ENCODE results near the gene OR2C1. TPM values are rescaled to one million over a fixed set of nuclear protein-coding genes. Genes with fewer than 3 reads are reported as not detected.

The OR2C1 gene
- polyA plus RNA-seq, result 0.14 to 0.15 TPM (median 0.14 TPM) in 3 replicates
- polyA plus RNA-seq (2011; ENCODE audit: low read depth), result not detected
- 0.14 TPM in 1 of 2 replicates, not detected in the other for polyA plus RNA-seq (2011; cell fraction: cytosol; rRNA removed)
- polyA plus RNA-seq (2011; cell fraction: nucleus; rRNA removed), result 0.34 and 0.45 TPM in 2 replicates
- polyA plus RNA-seq (2012; ENCODE audit: low replicate concordance), result 0.10 TPM in 1 of 2 replicates, not detected in the other
- 0.43 TPM in 1 of 3 replicates, not detected in the others for polyA minus RNA-seq
- polyA minus RNA-seq (2011; cell fraction: cytosol; rRNA and poly(A)+ RNA removed), result not detected
- polyA minus RNA-seq (2011; cell fraction: nucleus; rRNA and poly(A)+ RNA removed), result 0.63 and 0.85 TPM in 2 replicates

DNA sequence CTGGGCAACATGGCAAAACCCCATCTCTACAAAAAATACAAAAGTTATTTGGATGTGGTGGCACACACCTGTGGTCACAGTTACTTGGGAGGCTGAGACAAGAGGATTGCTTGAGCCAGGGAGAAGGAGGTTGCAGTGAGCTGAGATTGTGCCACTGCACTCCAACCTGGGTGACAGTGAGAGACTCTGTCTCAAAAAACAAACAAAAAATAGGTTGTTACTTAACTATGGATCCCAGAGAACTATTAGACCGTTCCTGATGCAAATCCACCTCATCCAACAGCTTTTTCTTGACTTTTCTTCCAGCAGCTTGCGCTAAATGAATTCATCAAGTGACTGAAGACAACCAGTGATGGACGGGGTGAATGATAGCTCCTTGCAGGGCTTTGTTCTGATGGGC, at the start of gene OR2C1:
Gene OR2C1 (plus strand): TSS at position 301 of the 400 bp plus-strand sequence. CDS start 52 bp downstream, at position 353.
- no peaks in the 10 kb centered on the region for H3K4me1 ChIP-seq (ENCODE audit: control insufficient read depth, extremely low read depth, insufficient read depth, low read length)
- no peaks in the 10 kb centered on the region for H3K79me2 ChIP-seq (ENCODE audit: control insufficient read depth, insufficient read depth, low read length)
- TF ChIP-seq, protein P1, sequence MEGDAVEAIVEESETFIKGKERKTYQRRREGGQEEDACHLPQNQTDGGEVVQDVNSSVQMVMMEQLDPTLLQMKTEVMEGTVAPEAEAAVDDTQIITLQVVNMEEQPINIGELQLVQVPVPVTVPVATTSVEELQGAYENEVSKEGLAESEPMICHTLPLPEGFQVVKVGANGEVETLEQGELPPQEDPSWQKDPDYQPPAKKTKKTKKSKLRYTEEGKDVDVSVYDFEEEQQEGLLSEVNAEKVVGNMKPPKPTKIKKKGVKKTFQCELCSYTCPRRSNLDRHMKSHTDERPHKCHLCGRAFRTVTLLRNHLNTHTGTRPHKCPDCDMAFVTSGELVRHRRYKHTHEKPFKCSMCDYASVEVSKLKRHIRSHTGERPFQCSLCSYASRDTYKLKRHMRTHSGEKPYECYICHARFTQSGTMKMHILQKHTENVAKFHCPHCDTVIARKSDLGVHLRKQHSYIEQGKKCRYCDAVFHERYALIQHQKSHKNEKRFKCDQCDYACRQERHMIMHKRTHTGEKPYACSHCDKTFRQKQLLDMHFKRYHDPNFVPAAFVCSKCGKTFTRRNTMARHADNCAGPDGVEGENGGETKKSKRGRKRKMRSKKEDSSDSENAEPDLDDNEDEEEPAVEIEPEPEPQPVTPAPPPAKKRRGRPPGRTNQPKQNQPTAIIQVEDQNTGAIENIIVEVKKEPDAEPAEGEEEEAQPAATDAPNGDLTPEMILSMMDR (optimal IDR thresholded peaks at IDR 0.05 in 1 of 3, IDR thresholded peaks at IDR 0.05 in 1 of 3, conservative IDR thresholded peaks at IDR 0.05 in 1 of 3; ENCODE audit: extremely low read depth in 1 of 3, insufficient read depth in 2 of 3, low read length in 3 of 3), result no peak
- TF ChIP-seq EZH2 (IDR thresholded peaks at IDR 0.05; ENCODE audit: low read length), result no peak
- H3K9ac ChIP-seq (ENCODE audit: control insufficient read depth, extremely low read depth, insufficient read depth, low read length), result no peak within 1 kb of the TSS
- no peaks in the 10 kb centered on the region for H3K27me3 ChIP-seq (ENCODE audit: control insufficient read depth, extremely low read depth, insufficient read depth, low read length)
- dilution Hi-C loops (cut with MboI; ENCODE audit: extremely low pct_ligation_motif_present, low sequenced_read_pairs), result no loop called here
- H3K9me1 ChIP-seq (ENCODE audit: control insufficient read depth, extremely low read depth, insufficient read depth, low read length), result no peaks in the 10 kb centered on the region
- H3K36me3 ChIP-seq (ENCODE audit: control insufficient read depth in 2 of 2, extremely low read depth in 1 of 2, insufficient read depth in 2 of 2, low read length in 2 of 2), result no peaks in the 10 kb centered on the region
- no peak within 1 kb of the TSS for H2AFZ ChIP-seq (ENCODE audit: control insufficient read depth, low read length)
- H4K20me1 ChIP-seq (ENCODE audit: control insufficient read depth, extremely low read depth, insufficient read depth, low read length), result no peaks in the 10 kb centered on the region
- no peak within 1 kb of the TSS for H3K4me3 ChIP-seq (ENCODE audit: control insufficient read depth in 2 of 3, extremely low read depth in 1 of 3, insufficient read depth in 2 of 3, low read depth in 1 of 3, low read length in 3 of 3)
- no peak within 1 kb of the TSS for H3K4me2 ChIP-seq (ENCODE audit: control insufficient read depth, extremely low read depth, insufficient read depth, low read depth, low read length)
- no peak for FAIRE-seq
- no peak within 1 kb of the TSS for H3K27ac ChIP-seq (ENCODE audit: control insufficient read depth, insufficient read depth, low read length)
- H3K9me3 ChIP-seq (ENCODE audit: control insufficient read depth, low read depth, low read length), result no peaks in the 10 kb centered on the region
- no peak for DNase-seq (ENCODE audit: low read depth, low spot score)

DNA sequence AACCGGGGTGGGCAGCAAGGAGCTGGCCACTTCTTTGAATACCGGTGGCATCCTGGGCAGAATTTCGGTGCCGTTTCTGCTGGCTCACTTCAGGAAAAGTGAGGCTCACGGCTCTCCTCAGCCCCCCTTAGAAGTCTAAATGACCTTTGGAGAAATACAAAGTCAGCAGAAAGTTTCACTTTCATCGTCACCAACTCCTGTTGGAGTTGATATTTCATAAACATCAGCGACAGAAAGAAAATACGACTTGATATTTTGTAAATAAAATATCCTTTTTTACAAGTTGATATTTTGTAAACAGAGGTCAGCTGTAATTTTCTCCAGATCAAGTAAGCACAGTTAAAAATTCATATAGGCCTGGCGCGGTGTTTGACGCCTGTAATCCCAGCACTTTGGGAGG, 49.6 kb upstream of the OR2C1 start:
- H3K9me3 ChIP-seq (ENCODE audit: control insufficient read depth, low read depth, low read length), result peaks cover 13% of the 10 kb centered on the region
- H3K27me3 ChIP-seq (ENCODE audit: control insufficient read depth, extremely low read depth, insufficient read depth, low read length), result no peaks in the 10 kb centered on the region
- FAIRE-seq (no peak), DNase-seq (ENCODE audit: low read depth, low spot score) (no peak)
- dilution Hi-C loops (cut with MboI; ENCODE audit: extremely low pct_ligation_motif_present, low sequenced_read_pairs), result no loop called here
- peaks cover 6% of the 10 kb centered on the region for H3K79me2 ChIP-seq (ENCODE audit: control insufficient read depth, insufficient read depth, low read length)
- peak overlapping the region; percentile 60 to 81 (median 80) for H3K4me3 ChIP-seq (ENCODE audit: control insufficient read depth in 2 of 3, extremely low read depth in 1 of 3, insufficient read depth in 2 of 3, low read depth in 1 of 3, low read length in 3 of 3)
- no peak for TF ChIP-seq EZH2 (IDR thresholded peaks at IDR 0.05; ENCODE audit: low read length)
- TF ChIP-seq, protein P1 (optimal IDR thresholded peaks at IDR 0.05 in 1 of 3, IDR thresholded peaks at IDR 0.05 in 1 of 3, conservative IDR thresholded peaks at IDR 0.05 in 1 of 3; ENCODE audit: extremely low read depth in 1 of 3, insufficient read depth in 2 of 3, low read length in 3 of 3), result no peak
- H3K27ac ChIP-seq (ENCODE audit: control insufficient read depth, insufficient read depth, low read length), result peak overlapping the region; percentile 75
- H3K9me1 ChIP-seq (ENCODE audit: control insufficient read depth, extremely low read depth, insufficient read depth, low read length), result no peaks in the 10 kb centered on the region
- H3K4me1 ChIP-seq (ENCODE audit: control insufficient read depth, extremely low read depth, insufficient read depth, low read length), result peaks cover 9% of the 10 kb centered on the region
- H3K36me3 ChIP-seq (ENCODE audit: control insufficient read depth in 2 of 2, extremely low read depth in 1 of 2, insufficient read depth in 2 of 2, low read length in 2 of 2), result peaks cover 11 to 15% of the 10 kb centered on the region in 2 experiments
- peak overlapping the region; percentile 96 for H2AFZ ChIP-seq (ENCODE audit: control insufficient read depth, low read length)
- H3K4me2 ChIP-seq (ENCODE audit: control insufficient read depth, extremely low read depth, insufficient read depth, low read depth, low read length), result peak overlapping the region; percentile 85
- H3K9ac ChIP-seq (ENCODE audit: control insufficient read depth, extremely low read depth, insufficient read depth, low read length), result peak overlapping the region; percentile 82
- H4K20me1 ChIP-seq (ENCODE audit: control insufficient read depth, extremely low read depth, insufficient read depth, low read length), result no peaks in the 10 kb centered on the region
